ENCODE results near the gene PLCG1.

PLCG1 gene

GRCh38 chr20:41201760-41202159 lies 64.4 kb downstream of the PLCG1 start:
- TF ChIP-seq CTCF (IDR thresholded peaks at IDR 0.05; ENCODE audit: low read depth, low read length, poor library complexity, severe bottlenecking) (no peak), EZH2phosphoT487 (IDR thresholded peaks at IDR 0.05; ENCODE audit: borderline replicate concordance, low read length) (no peak)
- Histone ChIP-seq H3K27me3 (ENCODE audit: control insufficient read depth, low read length) (no peaks in the 10 kb centered on the region), H3K36me3 (ENCODE audit: control insufficient read depth, low read length) (peaks cover 6% of the 10 kb centered on the region; the same call in 1 of the 2 replicates)

GRCh38 chr20:41202426-41202825 lies 65.1 kb downstream of the PLCG1 start:
- H3K79me2 ChIP-seq (ENCODE audit: control insufficient read depth, low read length): no peaks in the 10 kb centered on the region
- H3K4me1 ChIP-seq (ENCODE audit: control insufficient read depth, low read length): no peaks in the 10 kb centered on the region
- peaks cover 6% of the 10 kb centered on the region; the same call in 1 of the 2 replicates for H3K36me3 ChIP-seq (ENCODE audit: control insufficient read depth, low read length)

More at GRCh38 chr20:41201760-41202159, 64.4 kb downstream of the PLCG1 start:
- H3K79me2 ChIP-seq (ENCODE audit: control insufficient read depth, low read length): no peaks in the 10 kb centered on the region
- no peak overlapping the region for H3K27ac ChIP-seq (ENCODE audit: low read depth, low read length)
- no peak overlapping the region for H3K4me3 ChIP-seq (ENCODE audit: low read length)
- H3K9me3 ChIP-seq (ENCODE audit: control insufficient read depth, insufficient read depth, low read length): no peaks in the 10 kb centered on the region
- H3K4me1 ChIP-seq (ENCODE audit: control insufficient read depth, low read length): no peaks in the 10 kb centered on the region
- H3K4me2 ChIP-seq (ENCODE audit: low read length): no peak overlapping the region
- no peaks in the 10 kb centered on the region for H4K20me1 ChIP-seq (ENCODE audit: control insufficient read depth, insufficient read depth, low read depth, low read length)
- H3K9me2 ChIP-seq (replicated peaks; ENCODE audit: control insufficient read depth, low read length): no peaks in the 10 kb centered on the region
- H3F3A ChIP-seq (ENCODE audit: control insufficient read depth, insufficient read depth): no peaks in the 10 kb centered on the region

GRCh38 chr20:41203660-41204059 lies 66.3 kb downstream of the PLCG1 start:
- TF ChIP-seq CTCF (IDR thresholded peaks at IDR 0.05; ENCODE audit: low read depth, low read length, poor library complexity, severe bottlenecking) (no peak), EZH2phosphoT487 (IDR thresholded peaks at IDR 0.05; ENCODE audit: borderline replicate concordance, low read length) (no peak)
- Histone ChIP-seq H3K4me1 (ENCODE audit: control insufficient read depth, low read length) (no peaks in the 10 kb centered on the region), H3K9me2 (replicated peaks; ENCODE audit: control insufficient read depth, low read length) (no peaks in the 10 kb centered on the region), H4K20me1 (ENCODE audit: control insufficient read depth, insufficient read depth, low read depth, low read length) (no peaks in the 10 kb centered on the region), H3K27me3 (ENCODE audit: control insufficient read depth, low read length) (no peaks in the 10 kb centered on the region), H3K4me3 (ENCODE audit: low read length) (no peak overlapping the region), H3K27ac (ENCODE audit: low read depth, low read length) (no peak overlapping the region), H3K36me3 (ENCODE audit: control insufficient read depth, low read length) (peaks cover 6% of the 10 kb centered on the region; the same call in 1 of the 2 replicates), H3F3A (ENCODE audit: control insufficient read depth, insufficient read depth) (no peaks in the 10 kb centered on the region), H3K79me2 (ENCODE audit: control insufficient read depth, low read length) (no peaks in the 10 kb centered on the region), H3K9me3 (ENCODE audit: control insufficient read depth, insufficient read depth, low read length) (no peaks in the 10 kb centered on the region), H3K4me2 (ENCODE audit: low read length) (no peak overlapping the region)

More at GRCh38 chr20:41202426-41202825, 65.1 kb downstream of the PLCG1 start:
- no peaks in the 10 kb centered on the region for H3K9me3 ChIP-seq (ENCODE audit: control insufficient read depth, insufficient read depth, low read length)
- H3K4me3 ChIP-seq (ENCODE audit: low read length): no peak overlapping the region
- H3K27ac ChIP-seq (ENCODE audit: low read depth, low read length): no peak overlapping the region
- H3F3A ChIP-seq (ENCODE audit: control insufficient read depth, insufficient read depth): no peaks in the 10 kb centered on the region
- H3K4me2 ChIP-seq (ENCODE audit: low read length): no peak overlapping the region
- no peaks in the 10 kb centered on the region for H3K27me3 ChIP-seq (ENCODE audit: control insufficient read depth, low read length)
- H3K9me2 ChIP-seq (replicated peaks; ENCODE audit: control insufficient read depth, low read length): no peaks in the 10 kb centered on the region
- H4K20me1 ChIP-seq (ENCODE audit: control insufficient read depth, insufficient read depth, low read depth, low read length): no peaks in the 10 kb centered on the region
- TF ChIP-seq CTCF (IDR thresholded peaks at IDR 0.05; ENCODE audit: low read depth, low read length, poor library complexity, severe bottlenecking) (no peak), EZH2phosphoT487 (IDR thresholded peaks at IDR 0.05; ENCODE audit: borderline replicate concordance, low read length) (no peak)

Measured in DOHH2 (cell line).